Measurements from ENCODE around the gene CDC14C. TPM values are rescaled to one million over a fixed set of nuclear protein-coding genes. Genes with fewer than 3 reads are reported as not detected.

The CDC14C gene
- total RNA-seq, 1 experiment from 2014 or later = not detected

DNA sequence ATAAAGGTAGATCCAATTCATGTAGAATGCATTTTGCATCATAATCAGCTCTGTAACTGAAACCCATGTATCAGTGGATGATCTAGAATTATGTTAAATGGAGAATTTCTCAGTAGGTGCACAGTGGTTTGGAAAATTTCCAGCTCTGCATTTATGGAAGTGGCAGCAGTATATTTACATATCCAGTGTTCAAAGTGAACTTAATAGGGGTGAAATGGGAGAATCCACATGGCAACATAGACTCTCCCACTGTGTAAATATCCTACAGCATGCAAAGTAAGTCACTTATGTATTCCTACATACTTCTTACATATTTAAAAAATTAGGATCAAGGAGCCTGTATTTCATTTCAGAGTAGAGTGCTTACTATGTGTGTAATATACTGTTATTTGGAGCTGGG lies 35.3 kb downstream of the CDC14C start:
- Histone ChIP-seq H3K4me1 (ENCODE audit: control insufficient read depth, insufficient read depth, low read length) (no peaks in the 10 kb centered on the region), H3K4me3 (ENCODE audit: low read depth in 2 of 2, low read length in 2 of 2) (no peak overlapping the region), H3K27me3 (ENCODE audit: control insufficient read depth, insufficient read depth, low read length) (no peaks in the 10 kb centered on the region), H3K36me3 (ENCODE audit: control insufficient read depth, insufficient read depth, low read length) (no peaks in the 10 kb centered on the region), H3K27ac (ENCODE audit: low read length) (no peak overlapping the region), H3K9me3 (ENCODE audit: control insufficient read depth, insufficient read depth, low read depth, low read length) (no peaks in the 10 kb centered on the region)
- DNase-seq (ENCODE audit: low read depth, low spot score) (no peak), ATAC-seq (no peak)
- ChIA-PET POLR2A (no interaction called here), CTCF (no interaction called here)
- intact Hi-C loops (cut with micrococcal nuclease; ENCODE audit: unreplicated experiment) = no loop called here
- in situ Hi-C loops (cut with HindIII; ENCODE audit: low pct_unique_long_range_greater_than_20kb, low sequenced_read_pairs) = no loop called here
- TF ChIP-seq POLR2AphosphoS5 (IDR thresholded peaks at IDR 0.05; ENCODE audit: low read depth, low read length) (no peak), SIN3A (IDR thresholded peaks at IDR 0.05; ENCODE audit: borderline replicate concordance, insufficient read depth, low read depth, low read length) (no peak), TCF7L2 (IDR thresholded peaks at IDR 0.05; ENCODE audit: low read depth, low read length) (no peak)
- TF ChIP-seq, protein P1, sequence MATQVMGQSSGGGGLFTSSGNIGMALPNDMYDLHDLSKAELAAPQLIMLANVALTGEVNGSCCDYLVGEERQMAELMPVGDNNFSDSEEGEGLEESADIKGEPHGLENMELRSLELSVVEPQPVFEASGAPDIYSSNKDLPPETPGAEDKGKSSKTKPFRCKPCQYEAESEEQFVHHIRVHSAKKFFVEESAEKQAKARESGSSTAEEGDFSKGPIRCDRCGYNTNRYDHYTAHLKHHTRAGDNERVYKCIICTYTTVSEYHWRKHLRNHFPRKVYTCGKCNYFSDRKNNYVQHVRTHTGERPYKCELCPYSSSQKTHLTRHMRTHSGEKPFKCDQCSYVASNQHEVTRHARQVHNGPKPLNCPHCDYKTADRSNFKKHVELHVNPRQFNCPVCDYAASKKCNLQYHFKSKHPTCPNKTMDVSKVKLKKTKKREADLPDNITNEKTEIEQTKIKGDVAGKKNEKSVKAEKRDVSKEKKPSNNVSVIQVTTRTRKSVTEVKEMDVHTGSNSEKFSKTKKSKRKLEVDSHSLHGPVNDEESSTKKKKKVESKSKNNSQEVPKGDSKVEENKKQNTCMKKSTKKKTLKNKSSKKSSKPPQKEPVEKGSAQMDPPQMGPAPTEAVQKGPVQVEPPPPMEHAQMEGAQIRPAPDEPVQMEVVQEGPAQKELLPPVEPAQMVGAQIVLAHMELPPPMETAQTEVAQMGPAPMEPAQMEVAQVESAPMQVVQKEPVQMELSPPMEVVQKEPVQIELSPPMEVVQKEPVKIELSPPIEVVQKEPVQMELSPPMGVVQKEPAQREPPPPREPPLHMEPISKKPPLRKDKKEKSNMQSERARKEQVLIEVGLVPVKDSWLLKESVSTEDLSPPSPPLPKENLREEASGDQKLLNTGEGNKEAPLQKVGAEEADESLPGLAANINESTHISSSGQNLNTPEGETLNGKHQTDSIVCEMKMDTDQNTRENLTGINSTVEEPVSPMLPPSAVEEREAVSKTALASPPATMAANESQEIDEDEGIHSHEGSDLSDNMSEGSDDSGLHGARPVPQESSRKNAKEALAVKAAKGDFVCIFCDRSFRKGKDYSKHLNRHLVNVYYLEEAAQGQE (IDR thresholded peaks at IDR 0.05; ENCODE audit: insufficient read depth in 1 of 2, low read depth in 2 of 2, low read length in 1 of 2) = no peak
- TF ChIP-seq, protein P2, sequence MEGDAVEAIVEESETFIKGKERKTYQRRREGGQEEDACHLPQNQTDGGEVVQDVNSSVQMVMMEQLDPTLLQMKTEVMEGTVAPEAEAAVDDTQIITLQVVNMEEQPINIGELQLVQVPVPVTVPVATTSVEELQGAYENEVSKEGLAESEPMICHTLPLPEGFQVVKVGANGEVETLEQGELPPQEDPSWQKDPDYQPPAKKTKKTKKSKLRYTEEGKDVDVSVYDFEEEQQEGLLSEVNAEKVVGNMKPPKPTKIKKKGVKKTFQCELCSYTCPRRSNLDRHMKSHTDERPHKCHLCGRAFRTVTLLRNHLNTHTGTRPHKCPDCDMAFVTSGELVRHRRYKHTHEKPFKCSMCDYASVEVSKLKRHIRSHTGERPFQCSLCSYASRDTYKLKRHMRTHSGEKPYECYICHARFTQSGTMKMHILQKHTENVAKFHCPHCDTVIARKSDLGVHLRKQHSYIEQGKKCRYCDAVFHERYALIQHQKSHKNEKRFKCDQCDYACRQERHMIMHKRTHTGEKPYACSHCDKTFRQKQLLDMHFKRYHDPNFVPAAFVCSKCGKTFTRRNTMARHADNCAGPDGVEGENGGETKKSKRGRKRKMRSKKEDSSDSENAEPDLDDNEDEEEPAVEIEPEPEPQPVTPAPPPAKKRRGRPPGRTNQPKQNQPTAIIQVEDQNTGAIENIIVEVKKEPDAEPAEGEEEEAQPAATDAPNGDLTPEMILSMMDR (IDR thresholded peaks at IDR 0.05) = no peak
- no TSS peak for BruUV-seq (replicated peaks)

DNA sequence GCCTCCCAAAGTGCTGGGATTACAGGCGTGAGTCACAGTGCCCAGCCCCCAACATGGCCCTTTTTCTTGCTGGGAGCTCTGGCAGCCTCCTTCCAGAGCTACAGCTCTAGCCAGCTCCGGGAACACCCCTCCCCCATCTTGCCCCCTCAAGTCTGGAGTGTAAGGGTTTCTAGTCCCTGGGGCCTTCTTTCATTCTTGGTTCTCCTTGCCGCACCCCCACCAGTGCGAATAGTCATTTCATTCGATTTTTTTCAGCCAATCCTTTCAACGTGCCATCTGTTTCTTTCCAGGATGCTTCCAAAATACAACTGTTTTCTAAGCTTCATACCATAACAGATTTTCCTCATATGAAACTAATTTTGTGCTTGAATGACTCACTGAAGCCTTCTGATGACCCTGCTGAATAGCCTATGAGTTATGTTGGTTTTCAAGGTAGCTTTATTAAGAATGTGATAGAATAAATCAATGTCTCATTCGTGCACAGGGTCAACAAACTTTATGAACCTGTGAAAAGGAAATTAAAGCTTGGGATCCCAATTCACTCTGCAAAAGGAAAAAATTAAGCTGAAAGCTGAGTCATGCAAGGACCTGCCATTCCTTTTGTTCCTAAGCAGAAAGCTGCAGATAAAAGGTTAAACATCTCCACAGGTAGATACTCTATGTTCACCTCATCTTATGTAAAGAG lies 38.6 kb downstream of the CDC14C start:
- H3K27me3 ChIP-seq (ENCODE audit: control insufficient read depth, insufficient read depth, low read length) = no peaks in the 10 kb centered on the region
- no peaks in the 10 kb centered on the region for H3K4me1 ChIP-seq (ENCODE audit: control insufficient read depth, insufficient read depth, low read length)
- no peak overlapping the region for H3K4me3 ChIP-seq (ENCODE audit: low read depth in 2 of 2, low read length in 2 of 2)
- DNase-seq (ENCODE audit: low read depth, low spot score) (no peak), ATAC-seq (no peak)
- intact Hi-C loops (cut with micrococcal nuclease; ENCODE audit: unreplicated experiment) (no loop called here), in situ Hi-C loops (cut with HindIII; ENCODE audit: low pct_unique_long_range_greater_than_20kb, low sequenced_read_pairs) (no loop called here)
- no peak overlapping the region for H3K27ac ChIP-seq (ENCODE audit: low read length)
- no peaks in the 10 kb centered on the region for H3K36me3 ChIP-seq (ENCODE audit: control insufficient read depth, insufficient read depth, low read length)
- POLR2A ChIA-PET = no interaction called here
- CTCF ChIA-PET = no interaction called here
- TF ChIP-seq, protein P2 (IDR thresholded peaks at IDR 0.05) = no peak
- TF ChIP-seq POLR2AphosphoS5 (IDR thresholded peaks at IDR 0.05; ENCODE audit: low read depth, low read length) (no peak), SIN3A (IDR thresholded peaks at IDR 0.05; ENCODE audit: borderline replicate concordance, insufficient read depth, low read depth, low read length) (no peak), TCF7L2 (IDR thresholded peaks at IDR 0.05; ENCODE audit: low read depth, low read length) (no peak)
- TF ChIP-seq, protein P1 (IDR thresholded peaks at IDR 0.05; ENCODE audit: insufficient read depth in 1 of 2, low read depth in 2 of 2, low read length in 1 of 2) = no peak
- 0 out of 2 replicates have a peak, but pooled peaks cover under 1% of the 10 kb centered on the region for H3K9me3 ChIP-seq (ENCODE audit: control insufficient read depth, insufficient read depth, low read depth, low read length)
- no TSS peak for BruUV-seq (replicated peaks)
